Measurements from ENCODE around the gene ZDHHC7.

The ZDHHC7 gene

GRCh38 chr16:84928679-84929420 lies 82.5 kb downstream of the ZDHHC7 start:
- TF ChIP-seq CTCF (IDR thresholded peaks at IDR 0.05; ENCODE audit: control insufficient read depth, extremely low read depth, insufficient read depth) = no peak
- DNase-seq (ENCODE audit: low read depth) = no peak
- no peak overlapping the region for H3K4me3 ChIP-seq (ENCODE audit: low read depth, low read length)

GRCh38 chr16:84927621-84928591 lies 83.4 kb downstream of the ZDHHC7 start:
- no peak for DNase-seq (ENCODE audit: low read depth)
- no peak for TF ChIP-seq CTCF (IDR thresholded peaks at IDR 0.05; ENCODE audit: control insufficient read depth, extremely low read depth, insufficient read depth)

GRCh38 chr16:84926462-84926861 lies 84.9 kb downstream of the ZDHHC7 start:
- H3K4me3 ChIP-seq (ENCODE audit: low read depth, low read length) = no peak overlapping the region
- TF ChIP-seq CTCF (IDR thresholded peaks at IDR 0.05; ENCODE audit: control insufficient read depth, extremely low read depth, insufficient read depth) = no peak
- no peak for DNase-seq (ENCODE audit: low read depth)

More at GRCh38 chr16:84927621-84928591, 83.4 kb downstream of the ZDHHC7 start:
- no peak overlapping the region for H3K4me3 ChIP-seq (ENCODE audit: low read depth, low read length)

- TF ChIP-seq CTCF (IDR thresholded peaks at IDR 0.05; ENCODE audit: control insufficient read depth, extremely low read depth, insufficient read depth) = no peak
- no peak for DNase-seq (ENCODE audit: low read depth)
- H3K4me3 ChIP-seq (ENCODE audit: low read depth, low read length) = no peak overlapping the region
These were observed 85.5 kb downstream of the ZDHHC7 start for GRCh38 chr16:84925773-84926372.

GRCh38 chr16:84925092-84925772 lies 86.1 kb downstream of the ZDHHC7 start:
- no peak overlapping the region for H3K4me3 ChIP-seq (ENCODE audit: low read depth, low read length)
- no peak for DNase-seq (ENCODE audit: low read depth)
- TF ChIP-seq CTCF (IDR thresholded peaks at IDR 0.05; ENCODE audit: control insufficient read depth, extremely low read depth, insufficient read depth) = peak; percentile 78

GRCh38 chr16:84924331-84925091 lies 86.8 kb downstream of the ZDHHC7 start:
- H3K4me3 ChIP-seq (ENCODE audit: low read depth, low read length) = no peak overlapping the region
- no peak for TF ChIP-seq CTCF (IDR thresholded peaks at IDR 0.05; ENCODE audit: control insufficient read depth, extremely low read depth, insufficient read depth)
- DNase-seq (ENCODE audit: low read depth) = no peak
